Glomerular endothelial cell (primary cell): ENCODE measurements around the gene MRPS9. TPM values are rescaled to one million over a fixed set of nuclear protein-coding genes. Genes with fewer than 3 reads are reported as not detected.

ENCODE experiments used
- DNase-seq: peaks from one replicate; pipeline ENCODE4 v3.0.0-alpha.2; 2011; ENCODE audit warnings: low read depth, low spot score; ENCODE audit errors: extremely low read depth
- total RNA-seq: library from RNA; depleted of rRNA; stranded (reverse); fragments of >200 nt; gene quantifications from 2 replicates; pipeline ENCODE4 v1.2.3, GENCODE V29; 2015

MRPS9 gene
- total RNA-seq, 1 donor from 2014 or later = 16.0 TPM

DNA sequence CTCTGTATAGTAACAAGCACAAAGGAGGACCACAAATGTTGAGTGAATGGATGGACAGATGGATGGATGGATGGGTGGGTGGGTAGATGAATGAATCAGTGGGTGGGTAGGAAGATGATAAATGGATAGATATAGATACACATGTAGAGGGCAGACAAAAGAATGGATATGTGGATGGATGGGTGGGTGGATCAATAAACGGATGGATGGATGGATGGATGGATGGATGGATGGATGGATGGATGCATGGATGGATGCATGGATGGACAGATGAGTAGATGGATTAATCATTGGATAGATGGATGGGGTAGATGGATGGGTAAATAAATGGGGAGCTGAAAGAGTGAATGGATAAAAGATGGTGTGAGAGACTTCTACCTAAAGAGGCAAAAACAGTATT, 111.4 kb downstream of the MRPS9 start:
- DNase-seq = no peak

Other genes starting within 250 kb of the MRPS9 start
- 0.35 and 1.1 TPM in 2 replicates for gene POU3F3, start 184.0 kb upstream of the MRPS9 start, total RNA-seq
- gene GPR45, start 203.7 kb downstream of the MRPS9 start, total RNA-seq = not detected in 2 replicates